Astrocyte (in vitro differentiated cells and primary cell): ENCODE results near the gene SLC23A3.

Source experiments
- CTCF ChIP-seq: IDR thresholded peaks from 2 replicates; pipeline ENCODE4 v1.5.1; 2011; ENCODE audit warnings: low read depth, mild to moderate bottlenecking, inconsistent platforms, low read length, moderate library complexity; ENCODE audit not compliant: insufficient read depth
- EZH2 ChIP-seq: IDR thresholded peaks from 2 replicates; pipeline ENCODE4 v1.6.1; 2012; ENCODE audit warnings: mild to moderate bottlenecking, low read length, inconsistent platforms; ENCODE audit not compliant: insufficient read depth

- TF ChIP-seq CTCF (no peak), EZH2 (no peak)
Measured at GRCh38 chr2:219123356-219124135, 46.3 kb downstream of the SLC23A3 start.
